Activated CD4-positive, alpha-beta T cell treated with anti-CD3 and anti-CD28 coated beads, Interleukin-10, Interleukin-2, amounts not matched to agents 100 ng/mL and 50 ng/mL, durations not matched to agents 16 hours and 8 hours (primary cell): Measurements from ENCODE around the gene PCED1A.
A peak's percentile ranks its signal among the peaks of the same experiment; 100 is the strongest.
"Not testable (repeated sequence)": the region's sequence is repeated elsewhere in the genome, so short reads cannot be mapped to it uniquely, and the experiment has no call there.

Experiments
- DNase-seq: peaks from one replicate; pipeline ENCODE4 v3.0.0-alpha.2; 2020

PCED1A gene

GRCh38 chr20:2822073-2822472 lies 18.4 kb downstream of the PCED1A start:
- peak; percentile 54 for DNase-seq

GRCh38 chr20:2820896-2821869 lies 19.3 kb downstream of the PCED1A start:
- no peak for DNase-seq

GRCh38 chr20:2820084-2820895 lies 20.2 kb downstream of the PCED1A start:
- DNase-seq: no peak

- no peak for DNase-seq
Measured at GRCh38 chr20:2817891-2818595, 22.4 kb downstream of the PCED1A start.

- DNase-seq: no peak
Measured at GRCh38 chr20:2817341-2817726, 23.1 kb downstream of the PCED1A start.

GRCh38 chr20:2816583-2817340 lies 23.7 kb downstream of the PCED1A start:
- DNase-seq: no peak

GRCh38 chr20:2816030-2816582 lies 24.3 kb downstream of the PCED1A start, which contains the start of gene TMEM239:
Gene TMEM239, plus strand, starts transcription at chr20:2816364. Its CDS starts 191 bp downstream, at chr20:2816555.
- DNase-seq: no peak

- no peak for DNase-seq
Measured at GRCh38 chr20:2815242-2815900, 25.1 kb downstream of the PCED1A start.

GRCh38 chr20:2814587-2815051 lies 25.8 kb downstream of the PCED1A start, which contains the start of gene C20orf141:
Gene C20orf141, plus strand, starts transcription at chr20:2814987. Its CDS starts 198 bp downstream, at chr20:2815185.
- DNase-seq: no peak

- DNase-seq: no peak
Measured at GRCh38 chr20:2814076-2814475, 26.4 kb downstream of the PCED1A start.

- no peak for DNase-seq
Measured at GRCh38 chr20:2812189-2812588, 28.3 kb downstream of the PCED1A start.

GRCh38 chr20:2809690-2810089 lies 30.8 kb downstream of the PCED1A start:
- DNase-seq: no peak

- DNase-seq: not testable (repeated sequence)
Measured at GRCh38 chr20:2807929-2808328, 32.5 kb downstream of the PCED1A start.

GRCh38 chr20:2807019-2807418 lies 33.4 kb downstream of the PCED1A start:
- DNase-seq: no peak

- DNase-seq: no peak
Measured at GRCh38 chr20:2806351-2806701, 34.1 kb downstream of the PCED1A start.

GRCh38 chr20:2805689-2806350 lies 34.6 kb downstream of the PCED1A start:
- DNase-seq: no peak

GRCh38 chr20:2804852-2805688 lies 35.4 kb downstream of the PCED1A start:
- DNase-seq: no peak

- no peak for DNase-seq
Measured at GRCh38 chr20:2804041-2804828, 36.2 kb downstream of the PCED1A start.

- DNase-seq: no peak
Measured at GRCh38 chr20:2801286-2801728, 39.1 kb downstream of the PCED1A start.
